Frontal cortex (tissue), 4 donors: ENCODE measurements around the gene AP5B1. TPM values are rescaled to one million over a fixed set of nuclear protein-coding genes. Genes with fewer than 3 reads are reported as not detected.
A peak's percentile ranks its signal among the peaks of the same experiment; 100 is the strongest.

Experiments
- DNase-seq, 2 donors: peaks; one replicate each; pipeline ENCODE4 v3.0.0; 2012; ENCODE audit warnings: low spot score in 2 of 2
- FAIRE-seq: peaks from 2 replicates; lab custom pipeline; 2012; peaks lifted over from hg19 to GRCh38; lab: Jason Lieb, UNC
- total RNA-seq: library from RNA; depleted of rRNA; stranded (reverse); fragments of >200 nt; gene quantifications from one replicate; pipeline ENCODE4 v1.2.3, GENCODE V29; 2014
- donor health status: control.
- donor health status: control.
- donor health status: control.

The AP5B1 gene, protein sequence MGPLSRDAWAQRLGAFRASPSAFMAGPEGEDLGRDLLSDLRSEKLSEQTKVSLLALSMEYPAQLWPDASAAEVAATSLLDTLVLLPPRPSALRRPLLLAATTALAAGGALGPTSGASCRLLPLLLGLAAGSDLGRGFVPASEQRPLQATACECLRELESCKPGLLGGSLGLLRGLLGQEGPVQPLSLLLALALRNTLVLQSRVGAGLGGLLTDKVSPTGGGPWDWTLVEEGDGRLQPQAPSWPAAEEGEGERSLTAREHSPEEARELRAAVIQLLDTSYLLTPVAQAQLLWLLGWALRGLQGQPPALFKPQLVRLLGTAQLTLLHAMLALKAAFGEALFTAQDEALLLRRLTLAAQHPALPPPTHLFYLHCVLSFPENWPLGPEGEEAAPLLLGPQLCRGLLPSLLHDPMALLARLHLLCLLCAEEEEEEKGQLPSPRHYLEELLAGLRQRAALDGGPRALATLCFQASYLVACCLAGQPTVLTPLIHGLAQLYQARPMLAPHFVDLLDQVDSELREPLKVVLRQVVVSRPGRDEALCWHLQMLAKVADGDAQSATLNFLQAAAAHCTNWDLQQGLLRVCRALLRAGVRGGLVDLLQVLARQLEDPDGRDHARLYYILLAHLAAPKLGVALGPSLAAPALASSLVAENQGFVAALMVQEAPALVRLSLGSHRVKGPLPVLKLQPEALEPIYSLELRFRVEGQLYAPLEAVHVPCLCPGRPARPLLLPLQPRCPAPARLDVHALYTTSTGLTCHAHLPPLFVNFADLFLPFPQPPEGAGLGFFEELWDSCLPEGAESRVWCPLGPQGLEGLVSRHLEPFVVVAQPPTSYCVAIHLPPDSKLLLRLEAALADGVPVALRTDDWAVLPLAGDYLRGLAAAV
- 4.1 TPM for total RNA-seq

DNA sequence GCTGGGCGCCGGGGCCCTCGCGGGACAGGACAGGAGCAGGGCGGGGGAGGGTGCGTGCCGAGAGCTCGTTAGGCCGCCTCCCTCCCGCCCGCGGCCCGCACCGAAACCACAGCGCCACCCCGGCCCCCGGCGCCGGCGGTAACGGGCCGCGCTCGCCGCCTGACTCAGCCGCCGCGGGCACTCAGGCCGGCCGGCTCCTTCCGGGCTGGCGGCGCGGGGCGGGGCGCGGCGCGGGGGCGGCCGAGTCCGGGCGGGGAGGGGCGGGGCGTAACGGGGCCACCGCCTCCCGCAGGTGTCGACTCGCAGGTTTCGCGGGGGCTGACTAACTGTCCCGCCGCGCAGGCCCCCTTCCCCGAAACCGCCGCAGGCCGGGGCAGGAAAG lies at the start of gene AP5B1:
AP5B1 (minus strand) TSS at position 207 of the 382 bp plus-strand sequence. CDS start 385 bp downstream, outside the sequence.
- DNase-seq (peak; percentile 87 to 91), FAIRE-seq (no peak)

DNA sequence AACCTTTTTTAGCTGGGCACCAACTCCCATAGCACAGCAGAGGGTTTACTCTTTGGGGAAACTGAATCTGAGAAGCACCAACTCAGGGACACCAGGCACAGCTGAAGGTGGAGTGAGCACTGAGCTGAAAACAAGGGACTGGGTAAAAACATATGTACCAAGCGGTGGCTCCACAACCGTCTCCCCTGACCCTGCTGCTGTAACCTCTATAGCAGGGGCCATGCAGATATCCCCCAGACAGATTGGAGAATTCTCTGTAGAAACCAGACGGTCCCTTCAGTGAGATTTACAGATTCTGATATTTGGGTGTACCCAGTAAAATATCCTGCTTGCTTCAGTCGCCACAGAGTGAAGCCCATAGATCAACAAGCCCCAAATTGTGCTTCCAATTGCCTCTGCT lies 48.7 kb upstream of the AP5B1 start:
- no peak for FAIRE-seq
- DNase-seq = no peak

DNA sequence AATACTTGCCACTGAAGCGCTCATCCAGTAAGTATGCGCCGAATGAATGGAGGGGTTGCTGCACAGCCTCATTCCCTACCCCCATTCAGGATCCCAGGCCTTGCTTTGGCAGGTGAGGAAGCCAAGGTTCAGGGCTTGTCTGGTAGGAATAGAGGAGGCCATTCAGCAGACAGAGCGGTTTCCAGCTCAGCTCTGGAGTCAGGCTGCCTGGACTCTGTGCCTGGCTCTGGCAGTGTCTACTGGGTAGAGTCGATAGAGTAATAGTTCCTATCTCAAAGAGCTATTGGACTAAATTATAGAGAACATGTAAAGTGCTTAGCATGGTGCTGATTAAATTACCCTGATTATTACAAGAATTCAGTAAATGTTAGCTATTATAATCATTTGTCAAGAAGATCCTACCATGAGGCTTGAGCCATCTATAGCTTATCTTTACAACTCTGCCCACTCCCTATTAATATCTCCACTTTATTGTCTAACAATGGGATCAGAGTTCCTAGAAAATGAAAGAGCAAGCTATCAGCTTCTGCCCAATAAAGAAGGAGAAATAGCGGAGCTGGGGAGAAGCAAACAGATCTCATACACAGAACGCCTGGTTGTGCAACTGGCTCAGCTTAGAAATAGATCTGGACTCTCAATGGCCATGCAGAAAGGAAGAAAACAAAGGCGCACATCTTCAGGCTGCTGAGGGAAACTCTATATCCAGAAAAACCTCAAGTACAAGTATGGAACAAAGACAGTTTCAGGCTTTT lies 46.4 kb upstream of the AP5B1 start:
- no peak for FAIRE-seq
- DNase-seq = no peak

DNA sequence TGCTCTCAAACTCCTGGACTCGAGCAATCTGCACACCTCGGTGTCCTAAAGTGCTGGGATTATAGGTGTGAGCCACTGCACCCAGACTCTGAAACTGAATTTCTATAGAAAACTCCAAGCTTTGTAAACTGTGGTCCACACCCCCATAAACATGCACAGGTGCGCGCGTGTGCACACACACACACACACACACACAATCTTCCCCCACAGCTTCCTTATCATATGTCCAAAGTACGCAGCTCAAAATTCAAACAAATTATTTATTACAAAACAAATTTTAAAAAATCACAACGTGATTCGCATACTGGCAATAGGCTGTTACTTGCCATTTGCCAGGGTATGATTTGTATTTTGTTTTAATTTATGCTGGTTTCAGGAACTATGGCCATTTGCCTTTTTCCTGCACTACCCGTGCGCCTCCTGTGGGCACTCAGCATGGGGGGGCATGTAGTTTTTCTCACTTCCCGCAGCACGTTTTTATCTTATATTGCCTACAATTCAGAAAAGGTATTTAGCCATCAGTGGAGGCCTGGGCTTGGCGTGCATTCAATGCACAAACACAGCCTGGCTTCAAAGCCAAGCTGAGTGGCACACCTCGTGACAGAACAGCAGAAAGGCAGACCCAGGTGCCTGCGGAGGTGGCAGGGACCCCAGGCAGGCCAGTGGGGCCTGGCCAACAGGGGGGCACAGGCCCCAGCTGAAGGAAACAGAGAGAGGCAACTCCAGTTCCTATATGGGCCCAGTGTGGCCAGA lies 42.2 kb upstream of the AP5B1 start:
- no peak for FAIRE-seq
- no peak for DNase-seq

DNA sequence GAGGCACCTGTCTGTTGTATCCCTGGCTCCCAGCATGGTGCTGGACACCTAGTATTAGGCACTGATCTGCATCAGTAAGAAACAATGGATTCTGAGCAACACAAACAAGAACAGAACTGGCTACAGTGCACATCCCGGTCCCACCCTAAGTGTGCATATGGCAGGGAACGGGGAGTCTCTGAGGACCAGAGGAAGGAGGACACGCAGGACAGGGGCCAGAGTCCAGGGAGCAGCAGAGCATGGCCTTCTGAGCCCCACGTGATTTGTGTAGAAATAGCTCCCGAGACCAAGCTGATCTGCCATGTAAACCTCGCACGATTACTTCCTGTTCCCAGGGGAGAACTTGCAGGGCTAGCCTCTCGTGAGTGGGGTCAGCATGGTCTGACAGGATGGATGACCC lies 40.3 kb upstream of the AP5B1 start:
- FAIRE-seq = no peak

DNA sequence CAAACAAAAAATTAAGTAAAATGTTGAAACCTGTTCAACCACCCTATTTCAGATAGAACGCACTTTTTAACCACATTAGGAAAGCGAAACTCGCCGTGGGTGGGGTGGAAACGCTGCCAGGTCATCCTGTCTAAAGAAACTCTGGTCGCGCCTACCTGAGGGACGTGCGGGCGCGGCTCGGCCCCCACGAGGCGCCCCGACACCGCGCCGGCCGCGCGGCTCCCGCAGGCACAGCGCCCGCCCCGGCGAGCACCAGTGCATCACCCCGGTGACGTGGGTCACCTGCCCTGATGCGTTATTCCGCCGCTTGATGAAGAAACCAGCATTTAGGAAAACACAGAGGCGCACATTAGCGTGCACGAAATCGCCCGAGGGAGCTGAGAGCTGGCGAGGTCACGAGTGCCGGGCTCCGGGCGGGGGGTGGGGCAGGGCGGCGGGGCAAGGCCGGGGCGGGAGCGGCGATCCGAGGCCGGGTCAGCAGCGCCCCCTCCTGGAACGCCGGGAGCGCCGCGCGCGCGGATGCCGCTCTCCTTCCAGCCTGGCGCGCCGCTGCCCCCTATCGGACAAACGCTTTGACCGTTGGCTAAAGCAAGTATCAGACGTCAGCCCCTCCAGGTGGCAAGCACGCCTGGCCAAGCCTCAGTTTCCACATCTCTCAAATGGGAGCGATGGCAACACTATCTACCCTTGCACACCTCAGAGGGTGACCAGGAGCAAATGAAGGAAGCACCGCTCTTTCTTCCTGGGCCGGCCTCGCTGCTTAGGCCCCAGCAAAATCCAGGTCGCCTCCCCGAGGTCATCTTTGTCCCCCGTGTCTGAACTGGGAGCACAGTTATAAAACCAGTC lies 37.3 kb upstream of the AP5B1 start:
- no peak for FAIRE-seq
- peak; percentile 97 for DNase-seq

More for the DNA sequence above, 40.3 kb upstream of the AP5B1 start:
- no peak for DNase-seq

DNA sequence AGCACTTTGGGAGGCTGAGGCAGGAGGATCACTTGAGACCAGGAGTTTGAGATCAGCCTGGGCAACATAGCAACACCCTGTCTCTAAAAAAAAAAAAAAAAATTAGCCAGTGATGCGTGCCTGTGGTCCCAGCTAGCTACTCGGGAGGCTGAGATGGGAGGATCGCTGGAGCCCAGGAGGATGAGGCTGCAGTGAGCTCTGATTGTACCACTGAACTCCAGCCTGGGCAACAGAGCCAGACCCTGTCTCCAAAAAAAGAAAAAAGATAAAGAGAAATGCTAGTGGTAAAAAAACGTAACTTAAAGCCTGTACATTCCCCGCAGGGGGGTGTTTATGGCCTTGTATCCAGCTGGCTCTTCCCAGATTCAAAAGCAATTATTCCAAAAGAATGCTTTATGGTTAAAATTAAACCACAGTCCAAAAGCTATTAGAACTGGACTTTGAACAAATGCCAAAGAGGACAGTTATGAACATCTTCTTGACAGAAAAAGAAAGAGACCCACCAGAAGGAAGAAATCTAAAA lies 36.6 kb upstream of the AP5B1 start:
- DNase-seq (no peak), FAIRE-seq (no peak)

DNA sequence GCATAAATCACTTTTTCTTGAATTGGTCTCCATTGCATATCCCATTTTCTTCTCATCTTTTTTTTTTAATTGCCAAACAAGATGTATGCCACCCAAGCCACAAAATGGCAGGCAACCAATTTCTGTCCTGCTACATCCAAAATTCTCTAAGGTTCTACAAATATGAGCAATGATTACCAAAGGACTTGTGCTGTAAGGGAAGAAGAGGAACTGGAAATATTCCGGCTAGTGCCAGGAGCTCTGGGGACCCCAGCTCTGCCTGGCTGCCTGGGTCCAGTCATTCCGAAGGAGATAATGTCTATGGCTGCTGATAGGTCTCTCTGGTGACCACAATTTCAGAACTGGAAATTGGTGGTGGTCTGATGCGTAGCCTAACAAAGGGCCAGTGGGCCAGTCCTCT lies 35.9 kb upstream of the AP5B1 start:
- FAIRE-seq (no peak), DNase-seq (no peak)

DNA sequence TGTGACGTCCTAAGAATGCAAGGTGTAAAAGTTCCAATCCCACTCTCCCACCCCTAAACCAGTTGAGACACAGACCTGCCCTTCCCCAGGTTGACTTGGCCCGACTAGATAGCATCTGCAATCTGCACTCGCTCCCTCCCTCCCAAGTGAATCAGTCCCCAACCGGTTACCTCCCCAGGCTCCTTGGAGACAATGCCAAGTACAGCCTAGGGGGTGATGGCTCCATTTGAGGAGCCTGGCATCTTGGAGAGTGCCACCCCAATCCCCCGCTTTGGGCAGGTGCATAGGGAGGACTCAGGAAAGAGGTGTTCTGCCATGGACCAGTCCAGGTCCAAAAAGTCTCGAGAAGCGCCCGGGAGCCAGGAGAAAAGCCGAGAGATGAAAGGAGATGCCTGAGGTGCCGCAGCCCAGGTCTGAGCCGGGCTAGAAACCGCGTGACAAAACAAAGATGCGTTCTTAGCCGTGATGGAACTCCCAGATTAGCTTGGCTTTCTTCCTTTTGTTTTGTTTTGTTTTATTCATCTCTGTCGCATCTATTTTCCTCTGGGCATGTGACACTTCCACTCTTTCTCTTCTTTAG lies 34.3 kb upstream of the AP5B1 start:
- FAIRE-seq = no peak
- DNase-seq = no peak

DNA sequence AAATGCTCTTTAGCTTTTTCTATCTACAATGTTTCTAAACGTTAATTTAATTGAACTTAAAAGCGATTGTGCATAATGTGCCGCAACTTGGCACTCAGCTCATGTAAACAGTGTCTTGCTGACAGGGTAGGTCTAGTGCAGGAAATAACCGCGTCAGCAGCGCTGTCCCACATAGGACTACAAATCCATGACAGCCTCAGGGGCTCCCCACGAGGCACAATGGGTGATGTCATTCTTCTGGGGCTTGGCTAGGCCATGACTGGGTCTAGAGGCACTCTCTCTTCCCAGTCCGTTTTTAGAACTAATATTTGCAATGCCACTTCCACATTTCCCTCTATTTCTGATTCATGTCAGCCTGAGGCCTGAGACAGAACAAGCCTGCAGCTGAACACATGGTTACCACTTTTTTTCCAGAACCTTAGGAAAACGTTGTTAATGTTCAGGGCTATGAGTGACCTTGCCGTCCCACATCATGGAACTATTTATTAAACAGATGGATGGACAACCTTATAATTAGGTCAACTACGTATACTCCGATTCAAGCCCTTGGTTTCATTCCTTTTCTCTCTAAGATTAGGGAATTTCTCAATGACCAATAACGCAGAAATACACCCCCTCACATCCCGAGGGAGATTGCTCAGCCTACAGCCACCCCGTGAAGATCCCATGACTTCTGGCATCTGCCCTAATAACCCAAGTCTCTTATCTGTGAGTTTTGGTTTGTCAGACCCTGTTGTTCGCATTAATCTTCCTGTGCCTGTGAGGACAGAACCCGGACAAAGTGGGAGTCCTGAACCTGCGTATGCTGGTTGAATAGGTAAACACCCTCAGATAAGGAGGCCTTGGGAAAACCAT lies 33.6 kb upstream of the AP5B1 start:
- no peak for FAIRE-seq
- no peak for DNase-seq

DNA sequence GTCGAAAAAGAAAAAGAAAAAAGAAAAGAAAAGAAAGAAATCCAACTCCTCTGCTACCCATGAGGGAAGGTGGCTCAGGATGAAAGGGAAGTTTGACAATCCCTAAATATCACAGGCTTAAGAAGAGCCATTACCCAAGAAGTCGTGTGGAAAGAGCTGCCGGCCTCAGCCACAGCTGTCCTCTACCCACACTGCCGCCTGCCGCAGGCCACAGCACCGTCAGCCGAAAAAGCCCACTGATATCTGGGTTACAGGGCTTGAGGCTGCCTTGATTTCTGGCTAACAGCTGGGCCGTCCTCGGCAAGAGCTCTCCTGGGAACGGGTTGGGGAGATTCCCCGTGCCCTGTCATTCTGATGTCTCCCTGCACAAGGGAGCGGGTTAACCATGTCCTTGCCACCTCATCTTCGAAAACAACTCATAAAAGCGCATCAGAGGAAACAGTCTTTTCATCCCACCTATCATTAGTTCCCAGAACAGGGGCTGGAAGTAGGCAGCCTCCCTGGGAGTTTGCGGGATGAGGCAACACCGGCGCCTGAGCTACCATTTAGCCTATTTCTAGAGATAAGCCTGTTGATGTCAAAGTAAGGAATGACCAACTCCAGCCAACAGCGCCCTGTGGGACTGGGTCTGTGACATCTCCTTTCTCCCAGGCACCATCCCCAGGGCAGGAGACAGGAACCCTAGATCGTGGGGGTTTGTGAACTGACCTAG lies 31.1 kb upstream of the AP5B1 start:
- FAIRE-seq (no peak), DNase-seq (no peak)

DNA sequence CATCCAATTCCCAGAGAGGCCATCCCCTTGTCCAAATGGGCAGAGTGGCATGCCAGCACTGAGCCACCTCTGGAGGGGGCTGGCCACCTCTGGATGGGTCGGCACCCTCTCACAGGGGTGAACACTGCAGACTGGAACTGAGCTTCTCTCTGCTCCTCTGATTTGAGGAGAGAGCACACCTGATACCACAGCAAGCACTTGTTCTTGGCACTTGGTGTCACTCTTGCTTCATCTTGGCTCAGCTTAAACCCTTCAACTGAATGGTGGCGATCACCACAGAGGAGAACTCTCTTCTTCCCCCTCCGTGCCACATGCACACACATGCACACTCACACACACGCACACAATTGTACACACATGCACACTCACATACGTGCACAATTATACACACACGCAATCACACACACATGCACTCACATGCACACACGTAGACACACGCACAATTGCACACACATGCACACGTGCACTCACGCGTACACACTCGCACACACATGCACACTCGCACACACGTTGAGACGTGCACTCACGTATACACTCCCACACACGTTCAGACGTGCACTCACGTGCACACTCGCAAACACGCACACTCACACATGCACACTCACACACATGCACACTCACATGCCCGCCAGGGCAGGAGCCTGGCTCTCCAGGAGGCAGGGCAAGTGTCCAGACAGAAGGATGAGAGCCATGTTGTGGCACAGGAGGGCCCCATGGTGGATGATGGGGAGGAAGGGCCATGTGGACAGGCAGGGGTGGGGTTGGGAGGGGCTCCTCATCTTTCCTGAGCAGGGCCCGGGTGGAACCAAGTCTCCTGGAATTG lies 29.5 kb upstream of the AP5B1 start:
- FAIRE-seq (no peak), DNase-seq (no peak)

DNA sequence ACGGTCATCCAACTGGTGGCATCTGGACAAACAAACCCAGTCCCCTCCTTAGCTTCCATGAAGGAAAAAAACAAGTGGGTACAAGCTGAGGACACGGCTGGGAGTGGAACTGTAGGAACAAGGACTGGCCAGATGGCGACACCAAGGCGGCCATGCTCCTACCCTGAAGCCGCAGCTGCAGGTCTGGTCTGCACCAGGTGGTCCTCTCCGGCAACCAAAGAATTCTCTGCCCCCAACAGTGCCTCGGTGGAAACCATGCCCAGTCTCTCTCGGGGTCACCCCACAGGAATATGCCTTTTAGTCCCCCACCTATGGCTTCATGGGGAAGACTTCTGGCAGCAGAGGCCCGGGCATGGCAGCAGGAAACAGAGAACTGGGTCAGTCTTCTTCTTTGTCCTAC lies 28.7 kb upstream of the AP5B1 start:
- DNase-seq (no peak), FAIRE-seq (no peak)

DNA sequence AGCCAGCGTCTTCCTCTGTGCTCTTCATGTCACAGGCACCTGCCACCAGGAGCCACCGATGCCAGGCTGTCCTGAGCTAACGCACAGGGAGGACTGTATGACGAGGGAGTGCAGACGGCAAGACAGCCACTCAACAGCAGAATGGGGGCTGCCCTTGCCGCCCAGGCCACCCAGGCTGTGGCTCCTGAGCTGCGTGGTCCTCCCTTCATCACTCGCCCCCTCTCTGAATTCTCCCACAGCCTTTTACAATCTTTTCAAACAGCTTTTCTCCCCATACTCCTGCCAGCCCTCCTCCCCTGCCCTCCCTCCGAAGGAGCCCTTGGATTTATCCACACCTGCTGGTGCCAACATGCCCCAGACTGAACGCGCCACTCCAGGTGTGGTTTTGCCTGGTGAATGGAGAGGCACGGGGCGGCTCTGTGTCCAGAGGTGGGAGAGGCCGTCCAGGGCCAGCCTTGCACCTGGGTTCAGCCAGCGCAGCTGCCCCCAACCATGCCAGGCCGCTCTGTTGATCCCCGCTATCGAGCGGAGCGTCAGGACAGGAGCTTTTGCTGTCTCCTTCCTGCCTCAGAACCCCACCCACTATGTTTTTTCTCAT lies 28.1 kb upstream of the AP5B1 start:
- FAIRE-seq = no peak
- DNase-seq = no peak

DNA sequence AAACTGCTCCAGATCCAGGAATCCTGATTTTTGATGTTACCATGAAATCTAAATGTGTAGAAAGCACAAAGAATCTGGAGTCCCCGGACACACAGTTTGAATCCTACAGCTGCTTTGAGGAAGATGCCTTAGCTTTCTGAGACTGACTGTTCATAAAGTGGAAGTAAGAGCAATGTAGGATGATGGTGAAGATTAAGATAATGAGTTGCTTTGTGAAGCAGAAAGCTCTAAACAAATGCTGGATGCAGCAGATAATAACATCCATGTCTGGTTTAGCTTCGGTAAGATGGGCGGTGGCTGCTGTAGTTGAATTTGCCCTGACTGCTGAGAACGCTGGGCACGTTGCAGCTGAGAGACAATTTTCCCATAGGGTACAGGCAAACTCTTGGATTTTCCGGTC lies 26.2 kb upstream of the AP5B1 start:
- no peak for FAIRE-seq
- DNase-seq = no peak
